Body of pancreas (tissue), 4 donors: ENCODE data around the gene MGMT. TPM values are rescaled to one million over a fixed set of nuclear protein-coding genes. Genes with fewer than 3 reads are reported as not detected.

Experiments used
- ATAC-seq: fragments of 150-250 bp; one replicate; pipeline ENCODE4 v1.9.1; 2016
- DNase-seq, 4 donors: peaks; one replicate each; pipeline ENCODE4 v3.0.0-alpha.2; 2019
- H3K27ac ChIP-seq, 4 donors: fragments of 200-600 bp; sonication (generic); 1 replicate in 3 of 4; 2 replicates in 1 of 4; pipeline versions ENCODE4 v1.5.1 to v1.6.1; 2016 to 2019; ENCODE audit warnings: mild to moderate bottlenecking in 1 of 4, mixed read lengths in 1 of 4, moderate library complexity in 1 of 4
- H3K27me3 ChIP-seq, 2 donors: fragments of 200-600 bp; sonication (generic); one replicate each; pipeline ENCODE4 v1.6.0; 2016; ENCODE audit warnings: mild to moderate bottlenecking in 1 of 2
- H3K36me3 ChIP-seq, 2 donors: fragments of 200-600 bp; sonication (generic); replicated peaks in 1 of 2; 2 replicates each; pipeline ENCODE4 v1.5.1; 2016; ENCODE audit warnings: low read depth in 2 of 2; ENCODE audit not compliant: insufficient read depth in 1 of 2
- H3K4me1 ChIP-seq: fragments of 200-600 bp; sonication (generic); one replicate; pipeline ENCODE4 v1.6.0; 2016
- H3K4me3 ChIP-seq, 2 donors: fragments of 200-600 bp; sonication (generic); 1 replicate in 1 of 2; 2 replicates in 1 of 2; pipeline ENCODE4 v1.5.1; 2016 to 2019
- H3K9me3 ChIP-seq, 3 donors: fragments of 200-600 bp; sonication (generic); 1 replicate in 2 of 3; 2 replicates in 1 of 3; pipeline ENCODE4 v1.5.1; 2016
- POLR2A ChIP-seq, 3 donors: fragments of 450-650 bp; IDR thresholded peaks; one replicate each; pipeline ENCODE4 v1.6.1; 2016; ENCODE audit warnings: antibody characterized with exemption in 3 of 3, mild to moderate bottlenecking in 2 of 3
- WGBS, 2 donors: methylation state at CpG; one replicate each; pipeline ENCODE4 v1.1.5; 2017; 5-methylcytosine and 5-hydroxymethylcytosine counted together
- intact Hi-C: fragments of 100-400 bp; cut with DNase I; formaldehyde crosslinking; loops from one replicate; pipeline ENCODE4 v1.15.1; 2023
- total RNA-seq, 2 donors: library from RNA; depleted of rRNA; stranded (reverse); fragments of >200 nt; gene quantifications; one replicate each; pipeline ENCODE4 v1.1.0, GENCODE V29; 2016
- TF ChIP-seq, protein P1 (sequence below), 7 experiments: fragments of 450-650 bp in 4 of 7; fragments of 200-600 bp in 3 of 7; sonication (generic) in 3 of 7; IDR thresholded peaks; one replicate each; pipeline ENCODE4 v1.5.1; 2016 to 2019; ENCODE audit warnings: antibody characterized with exemption in 7 of 7

Gene MGMT
- total RNA-seq, 2 donors from 2014 or later = 13.7 to 25.4 TPM

DNA sequence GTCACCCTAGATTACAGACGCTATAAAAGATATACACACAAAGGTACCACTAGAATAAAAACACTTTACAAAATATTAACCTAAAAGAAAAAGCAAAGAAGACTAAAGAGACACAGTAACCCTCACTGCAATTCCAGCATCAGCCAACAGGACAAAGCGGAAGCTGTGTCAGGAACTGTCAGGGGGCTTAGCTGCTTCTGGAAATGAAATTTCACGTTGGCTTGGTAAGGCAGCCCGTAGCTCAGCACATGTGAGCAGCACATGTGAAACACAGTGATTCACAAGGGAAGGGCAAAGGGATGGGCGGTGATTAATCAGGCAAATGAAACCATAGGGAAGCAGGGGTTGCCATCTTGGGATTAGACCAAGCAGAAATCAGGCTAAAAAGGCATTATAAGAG is 195.4 kb downstream of the MGMT start:
- no peaks in the 10 kb centered on the region for H3K27me3 ChIP-seq
- no peak overlapping the region for H3K4me3 ChIP-seq
- ATAC-seq (no peak), DNase-seq (no peak)
- intact Hi-C loops = no loop called here
- peaks cover 0 to 7% (median 0%) of the 10 kb centered on the region in 3 donors for H3K9me3 ChIP-seq
- no peaks in the 10 kb centered on the region for H3K36me3 ChIP-seq
- WGBS, 2 donors = 91 to 93% methylated on average over 5 of the region's 5 CpGs
- TF ChIP-seq POLR2A (IDR thresholded peaks at IDR 0.05) = no peak
- TF ChIP-seq, protein P1, sequence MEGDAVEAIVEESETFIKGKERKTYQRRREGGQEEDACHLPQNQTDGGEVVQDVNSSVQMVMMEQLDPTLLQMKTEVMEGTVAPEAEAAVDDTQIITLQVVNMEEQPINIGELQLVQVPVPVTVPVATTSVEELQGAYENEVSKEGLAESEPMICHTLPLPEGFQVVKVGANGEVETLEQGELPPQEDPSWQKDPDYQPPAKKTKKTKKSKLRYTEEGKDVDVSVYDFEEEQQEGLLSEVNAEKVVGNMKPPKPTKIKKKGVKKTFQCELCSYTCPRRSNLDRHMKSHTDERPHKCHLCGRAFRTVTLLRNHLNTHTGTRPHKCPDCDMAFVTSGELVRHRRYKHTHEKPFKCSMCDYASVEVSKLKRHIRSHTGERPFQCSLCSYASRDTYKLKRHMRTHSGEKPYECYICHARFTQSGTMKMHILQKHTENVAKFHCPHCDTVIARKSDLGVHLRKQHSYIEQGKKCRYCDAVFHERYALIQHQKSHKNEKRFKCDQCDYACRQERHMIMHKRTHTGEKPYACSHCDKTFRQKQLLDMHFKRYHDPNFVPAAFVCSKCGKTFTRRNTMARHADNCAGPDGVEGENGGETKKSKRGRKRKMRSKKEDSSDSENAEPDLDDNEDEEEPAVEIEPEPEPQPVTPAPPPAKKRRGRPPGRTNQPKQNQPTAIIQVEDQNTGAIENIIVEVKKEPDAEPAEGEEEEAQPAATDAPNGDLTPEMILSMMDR (IDR thresholded peaks at IDR 0.05) = no peak
- peaks cover 4% of the 10 kb centered on the region for H3K4me1 ChIP-seq
- H3K27ac ChIP-seq = no peak overlapping the region

DNA sequence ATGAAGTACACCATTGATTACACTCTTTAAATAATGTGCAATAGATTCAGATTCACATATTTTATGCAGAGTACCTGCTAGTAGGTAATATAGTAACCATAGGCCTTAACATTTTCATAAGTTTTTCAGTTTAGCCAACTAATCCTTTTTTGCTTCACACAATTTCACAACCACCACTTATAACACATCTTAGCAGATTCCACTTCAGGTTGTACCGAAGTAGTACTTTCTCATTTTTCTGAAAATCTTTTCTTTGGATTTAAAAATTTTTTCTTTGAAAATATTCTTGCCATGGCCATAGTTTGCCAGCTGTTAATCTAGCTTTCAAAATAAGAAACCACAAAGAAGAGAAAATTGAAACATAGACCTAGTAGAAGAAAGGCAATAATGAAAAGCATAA is 203.1 kb downstream of the MGMT start:
- WGBS, 2 donors = 97 to 100% methylated on average over 1 of the region's 1 CpG

DNA sequence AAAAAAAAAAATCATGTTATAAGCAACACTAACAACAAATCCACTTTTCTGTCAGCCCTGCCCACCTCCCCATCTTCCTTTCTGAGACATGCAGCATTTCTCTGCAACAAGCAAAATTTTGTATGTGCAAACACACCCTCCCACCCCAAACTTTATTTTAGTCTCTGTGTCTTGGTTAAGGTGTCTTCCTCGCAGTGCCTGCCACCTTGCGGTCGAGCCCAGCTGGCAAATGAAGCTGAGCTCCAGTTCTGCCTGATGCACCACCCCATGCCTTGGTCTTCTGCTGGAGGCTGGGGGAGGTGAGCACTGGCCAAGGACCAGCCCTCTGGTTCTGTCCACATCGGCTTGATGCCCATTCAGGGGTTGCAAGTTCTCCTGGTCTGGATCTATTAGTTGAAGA is 206.3 kb downstream of the MGMT start:
- no peak overlapping the region for H3K4me3 ChIP-seq
- no peak for DNase-seq
- no peaks in the 10 kb centered on the region for H3K36me3 ChIP-seq
- WGBS, 2 donors = 97 to 98% methylated on average over 4 of the region's 4 CpGs
- intact Hi-C loops = no loop called here
- ATAC-seq = no peak
- H3K4me1 ChIP-seq = no peaks in the 10 kb centered on the region
- no peak overlapping the region for H3K27ac ChIP-seq
- no peaks in the 10 kb centered on the region for H3K9me3 ChIP-seq
- H3K27me3 ChIP-seq = no peaks in the 10 kb centered on the region
- TF ChIP-seq POLR2A (IDR thresholded peaks at IDR 0.05) = no peak
- TF ChIP-seq, protein P1 (IDR thresholded peaks at IDR 0.05) = no peak

More for the DNA sequence above, 203.1 kb downstream of the MGMT start:
- no peaks in the 10 kb centered on the region for H3K36me3 ChIP-seq
- no peaks in the 10 kb centered on the region for H3K27me3 ChIP-seq
- H3K4me3 ChIP-seq = no peak overlapping the region
- ATAC-seq (no peak), DNase-seq (no peak)
- intact Hi-C loops = no loop called here
- H3K27ac ChIP-seq = no peak overlapping the region
- no peaks in the 10 kb centered on the region for H3K9me3 ChIP-seq
- no peaks in the 10 kb centered on the region for H3K4me1 ChIP-seq
- no peak for TF ChIP-seq POLR2A (IDR thresholded peaks at IDR 0.05)
- TF ChIP-seq, protein P1 (IDR thresholded peaks at IDR 0.05) = no peak

DNA sequence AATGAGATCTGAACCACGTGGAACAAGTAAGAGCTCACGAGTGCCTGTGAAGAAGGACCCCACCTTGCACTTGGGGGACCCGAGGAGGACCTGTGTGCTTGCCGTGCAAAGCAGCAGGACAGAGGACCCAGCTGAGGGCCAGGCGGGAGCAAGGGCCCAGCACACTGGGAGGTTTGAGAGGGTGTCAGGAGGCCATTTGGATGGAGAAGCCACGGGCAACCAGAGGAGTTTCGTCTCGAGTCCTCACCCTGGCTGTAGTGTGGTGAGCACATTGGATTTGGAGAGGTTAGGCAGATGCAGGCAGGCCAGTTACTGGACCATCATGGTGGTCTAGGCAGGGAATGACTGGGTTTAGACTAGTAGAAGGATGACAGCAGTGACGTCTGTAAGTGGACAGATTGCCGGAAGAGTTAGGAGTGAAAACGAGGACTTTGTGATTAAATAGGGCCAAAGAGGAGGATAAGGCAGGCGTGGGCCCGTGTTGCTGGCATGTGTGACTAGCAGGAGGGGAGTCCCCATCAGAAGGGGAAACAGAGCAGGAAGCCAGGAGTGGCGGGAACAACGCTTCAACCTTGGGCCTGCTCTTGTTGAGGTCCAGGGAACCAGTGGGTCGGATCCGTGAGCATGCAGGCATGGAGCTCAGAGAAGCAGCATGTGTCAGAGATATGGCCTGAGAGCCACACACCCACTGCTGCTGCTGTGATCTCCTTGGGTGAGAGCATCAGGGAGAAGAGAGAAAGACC is 208.2 kb downstream of the MGMT start:
- Histone ChIP-seq H3K27ac (no peak overlapping the region), H3K9me3 (no peaks in the 10 kb centered on the region), H3K4me1 (no peaks in the 10 kb centered on the region), H3K36me3 (no peaks in the 10 kb centered on the region), H3K27me3 (no peaks in the 10 kb centered on the region), H3K4me3 (no peak overlapping the region)
- intact Hi-C loops = no loop called here
- DNase-seq (no peak), ATAC-seq (no peak)
- TF ChIP-seq, protein P1 (IDR thresholded peaks at IDR 0.05) = no peak
- TF ChIP-seq POLR2A (IDR thresholded peaks at IDR 0.05) = no peak
- 94 to 98% methylated on average over 17 of the region's 17 CpGs for WGBS, 2 donors

DNA sequence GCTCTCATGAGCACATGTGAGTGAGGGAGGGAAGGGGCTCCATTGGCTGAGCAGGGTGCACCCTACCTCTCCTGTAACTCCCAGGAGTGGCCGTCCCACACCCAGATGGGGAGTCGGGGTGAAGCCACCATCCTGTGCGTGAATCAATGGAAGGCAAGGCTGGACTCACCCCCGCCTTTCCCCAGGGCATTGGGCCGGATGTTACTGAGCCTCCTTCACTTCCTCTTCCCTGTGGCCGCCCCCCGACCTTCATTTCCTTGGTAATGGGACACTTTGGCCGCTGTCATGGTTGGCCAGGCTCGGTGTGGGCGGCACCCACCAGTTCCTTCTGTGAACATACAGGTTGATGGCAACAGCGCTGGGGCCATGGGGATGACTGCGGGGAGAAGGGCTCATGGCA is 209.0 kb downstream of the MGMT start:
- TF ChIP-seq POLR2A (IDR thresholded peaks at IDR 0.05) = no peak
- TF ChIP-seq, protein P1 (IDR thresholded peaks at IDR 0.05) = no peak
- 84 to 99% methylated on average over 10 to 12 of the region's 12 CpGs for WGBS, 2 donors
- no peaks in the 10 kb centered on the region for H3K36me3 ChIP-seq
- DNase-seq (no peak), ATAC-seq (no peak)
- H3K4me1 ChIP-seq = no peaks in the 10 kb centered on the region
- intact Hi-C loops = no loop called here
- no peaks in the 10 kb centered on the region for H3K27me3 ChIP-seq
- no peak overlapping the region for H3K4me3 ChIP-seq
- no peak overlapping the region for H3K27ac ChIP-seq
- H3K9me3 ChIP-seq = no peaks in the 10 kb centered on the region
